Lower leg skin (tissue), 3 donors: ENCODE data around the gene KCNG4.

Experiments
- CTCF ChIP-seq, 3 donors: fragments of 450-650 bp; IDR thresholded peaks; one replicate each; pipeline ENCODE4 v1.5.1; 2016; ENCODE audit warnings: antibody characterized with exemption in 3 of 3, mild to moderate bottlenecking in 3 of 3, moderate library complexity in 2 of 3
- POLR2A ChIP-seq, 2 donors: fragments of 450-650 bp; IDR thresholded peaks; one replicate each; pipeline ENCODE4 v1.6.1; 2016 to 2017; ENCODE audit warnings: antibody characterized with exemption in 2 of 2, mild to moderate bottlenecking in 1 of 2, moderate library complexity in 1 of 2

GRCh38 chr16:84282533-84282932 is 42.7 kb upstream of the KCNG4 start:
- TF ChIP-seq CTCF (IDR thresholded peaks at IDR 0.05) = no peak
- TF ChIP-seq POLR2A (IDR thresholded peaks at IDR 0.05) = no peak
